Mesenteric fat pad (tissue), 1 donor: ENCODE results near the gene GRHL1. TPM values are rescaled to one million over a fixed set of nuclear protein-coding genes. Genes with fewer than 3 reads are reported as not detected.

Experiments
- DNase-seq: peaks from one replicate; pipeline ENCODE4 v3.0.0-alpha.2; 2020; ENCODE audit warnings: low spot score
- total RNA-seq: library from RNA; stranded (reverse); fragmentation: NEBNext Ultra II Directional; extraction: Animal tissue kit (Norgen Biotek cat#: 25700); gene quantifications from one replicate; pipeline ENCODE4 v1.2.1, GENCODE V29; 2021
- donor health status: DM: yes; HTN: yes; CAD: no.

Gene GRHL1
- total RNA-seq, 1 donor from 2014 or later = 18.0 TPM

- DNase-seq = no peak
Observed at GRCh38 chr2:9971890-9972289, 20.4 kb downstream of the GRHL1 start.

- no peak for DNase-seq
Observed at GRCh38 chr2:9972621-9973479, 21.4 kb downstream of the GRHL1 start.

- no peak for DNase-seq
Observed at GRCh38 chr2:9973690-9974089, 22.2 kb downstream of the GRHL1 start.

GRCh38 chr2:9974343-9974742 lies 22.9 kb downstream of the GRHL1 start:
- DNase-seq = no peak

- DNase-seq = no peak
Observed at GRCh38 chr2:9975328-9975727, 23.8 kb downstream of the GRHL1 start.

- no peak for DNase-seq
Observed at GRCh38 chr2:9975805-9976447, 24.4 kb downstream of the GRHL1 start.

GRCh38 chr2:9979977-9980376 lies 28.5 kb downstream of the GRHL1 start:
- DNase-seq = no peak

GRCh38 chr2:9980520-9980919 lies 29.0 kb downstream of the GRHL1 start:
- DNase-seq = no peak

- DNase-seq = no peak
Observed at GRCh38 chr2:9981655-9982054, 30.2 kb downstream of the GRHL1 start.

GRCh38 chr2:9982248-9982647 lies 30.8 kb downstream of the GRHL1 start:
- no peak for DNase-seq

- no peak for DNase-seq
Observed at GRCh38 chr2:9982891-9983290, 31.4 kb downstream of the GRHL1 start.

- no peak for DNase-seq
Observed at GRCh38 chr2:9983401-9984216, 32.1 kb downstream of the GRHL1 start.

GRCh38 chr2:9984217-9984739 lies 32.8 kb downstream of the GRHL1 start:
- DNase-seq = no peak

- DNase-seq = no peak
Observed at GRCh38 chr2:9984871-9985480, 33.5 kb downstream of the GRHL1 start.

- DNase-seq = no peak
Observed at GRCh38 chr2:9985531-9986328, 34.2 kb downstream of the GRHL1 start.

GRCh38 chr2:9988320-9988719 lies 36.8 kb downstream of the GRHL1 start:
- no peak for DNase-seq

- peak; percentile 89 for DNase-seq
Observed at GRCh38 chr2:9990736-9991135, 39.2 kb downstream of the GRHL1 start.

- DNase-seq = no peak
Observed at GRCh38 chr2:9991221-9991620, 39.7 kb downstream of the GRHL1 start.

GRCh38 chr2:9991829-9992273 lies 40.4 kb downstream of the GRHL1 start:
- no peak for DNase-seq
